Left lung (tissue), 10 donors: ENCODE measurements around the gene CNMD. TPM values are rescaled to one million over a fixed set of nuclear protein-coding genes. Genes with fewer than 3 reads are reported as not detected.

Experiments used
- ATAC-seq: fragments of 200-7000 bp; cut with Tn5 transposase; one replicate; pipeline ENCODE4 v1.9.1; 2020; ENCODE audit warnings: moderate library complexity
- DNase-seq, 4 donors: peaks; one replicate each; pipeline ENCODE4 v3.0.0-alpha.2; 2013 to 2020
- H3K27ac ChIP-seq, 2 donors: fragments of 200-600 bp; sonication (generic) in 1 of 2; one replicate each; pipeline versions ENCODE4 v1.5.0 to v1.8.0; 2020 to 2021
- H3K27me3 ChIP-seq, 2 donors: fragments of 200-600 bp; sonication (generic) in 1 of 2; one replicate each; pipeline versions ENCODE4 v1.5.0 to v1.8.0; 2020 to 2021
- H3K36me3 ChIP-seq, 2 donors: fragments of 200-600 bp; sonication (generic) in 1 of 2; one replicate each; pipeline versions ENCODE4 v1.5.0 to v1.8.0; 2020 to 2021
- H3K4me1 ChIP-seq, 2 donors: fragments of 200-600 bp; one replicate each; pipeline ENCODE4 v1.8.0; 2021
- H3K4me3 ChIP-seq, 2 donors: fragments of 200-600 bp; sonication (generic) in 1 of 2; one replicate each; pipeline versions ENCODE4 v1.5.0 to v1.8.0; 2020 to 2021; ENCODE audit warnings: mild to moderate bottlenecking in 1 of 2
- H3K9me3 ChIP-seq, 2 donors: fragments of 200-600 bp; sonication (generic) in 1 of 2; one replicate each; pipeline versions ENCODE4 v1.5.0 to v1.8.0; 2020 to 2021
- intact Hi-C, 2 donors: fragments of 100-400 bp; cut with DNase I; formaldehyde crosslinking; loops; one replicate each; pipeline versions ENCODE4 v1.11.2 to v1.14.2; 2022
- polyA plus RNA-seq, 6 donors: library from polyadenylated mRNA; unstranded; fragments of 120-200 nt; gene quantifications; one replicate each; pipeline ENCODE4 v1.2.1, GENCODE V29; 2013; ENCODE audit not compliant: insufficient read length in 6 of 6
- total RNA-seq, 2 donors: library from RNA; stranded (reverse); fragmentation: NEBNext Ultra II Directional; extraction: Animal tissue kit (Norgen Biotek cat#: 25700); gene quantifications; one replicate each; pipeline ENCODE4 v1.2.1, GENCODE V29; 2021
- TF ChIP-seq, protein P1 (sequence below), 2 donors: fragments of 200-600 bp; sonication (generic) in 1 of 2; IDR thresholded peaks; one replicate each; pipeline versions ENCODE4 v1.5.0 to v1.8.0; 2021; ENCODE audit warnings: antibody characterized with exemption in 2 of 2
- donor health status: DM: no; HTN: yes; CAD: no.
- donor health status: DM: no; HTN: no; CAD: no.

CNMD gene
- total and polyA plus RNA-seq, 8 donors = 5.1 to 9.6 (median 7.2) TPM; not detected in 2

DNA sequence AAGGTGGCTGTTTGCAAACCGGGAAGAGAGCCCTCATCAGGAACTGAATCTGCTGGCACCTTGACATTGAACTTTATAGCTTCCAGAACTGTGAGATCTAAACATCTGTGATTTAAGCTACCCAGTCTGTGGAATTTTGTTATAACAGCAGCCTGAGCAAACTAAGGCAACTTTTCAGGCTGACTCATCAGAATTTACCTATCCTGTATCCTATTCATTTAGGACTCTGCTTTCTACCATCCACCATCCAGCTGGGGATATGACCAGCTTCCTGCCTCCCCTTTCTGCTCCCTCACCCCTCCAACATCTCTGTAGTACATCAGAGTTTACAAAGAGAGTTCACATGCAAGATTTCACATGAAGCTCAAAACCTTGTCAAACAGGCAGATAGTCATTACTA lies 11.1 kb upstream of the CNMD start:
- Histone ChIP-seq H3K9me3 (no peaks in the 10 kb centered on the region), H3K27ac (no peak overlapping the region), H3K4me3 (no peak overlapping the region), H3K36me3 (no peaks in the 10 kb centered on the region), H3K4me1 (no peaks in the 10 kb centered on the region), H3K27me3 (peaks cover 0 to 9% of the 10 kb centered on the region in 2 donors)
- ATAC-seq = no peak
- intact Hi-C loops = no loop called here
- TF ChIP-seq, protein P1, sequence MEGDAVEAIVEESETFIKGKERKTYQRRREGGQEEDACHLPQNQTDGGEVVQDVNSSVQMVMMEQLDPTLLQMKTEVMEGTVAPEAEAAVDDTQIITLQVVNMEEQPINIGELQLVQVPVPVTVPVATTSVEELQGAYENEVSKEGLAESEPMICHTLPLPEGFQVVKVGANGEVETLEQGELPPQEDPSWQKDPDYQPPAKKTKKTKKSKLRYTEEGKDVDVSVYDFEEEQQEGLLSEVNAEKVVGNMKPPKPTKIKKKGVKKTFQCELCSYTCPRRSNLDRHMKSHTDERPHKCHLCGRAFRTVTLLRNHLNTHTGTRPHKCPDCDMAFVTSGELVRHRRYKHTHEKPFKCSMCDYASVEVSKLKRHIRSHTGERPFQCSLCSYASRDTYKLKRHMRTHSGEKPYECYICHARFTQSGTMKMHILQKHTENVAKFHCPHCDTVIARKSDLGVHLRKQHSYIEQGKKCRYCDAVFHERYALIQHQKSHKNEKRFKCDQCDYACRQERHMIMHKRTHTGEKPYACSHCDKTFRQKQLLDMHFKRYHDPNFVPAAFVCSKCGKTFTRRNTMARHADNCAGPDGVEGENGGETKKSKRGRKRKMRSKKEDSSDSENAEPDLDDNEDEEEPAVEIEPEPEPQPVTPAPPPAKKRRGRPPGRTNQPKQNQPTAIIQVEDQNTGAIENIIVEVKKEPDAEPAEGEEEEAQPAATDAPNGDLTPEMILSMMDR (IDR thresholded peaks at IDR 0.05) = no peak
- no peak for DNase-seq

GRCh38 chr13:52749419-52749818 lies 9.8 kb upstream of the CNMD start:
- H3K4me1 ChIP-seq = no peaks in the 10 kb centered on the region
- H3K27ac ChIP-seq = no peak overlapping the region
- intact Hi-C loops = no loop called here
- no peak overlapping the region for H3K4me3 ChIP-seq
- peaks cover 0 to 9% of the 10 kb centered on the region in 2 donors for H3K27me3 ChIP-seq
- DNase-seq (no peak), ATAC-seq (no peak)
- H3K36me3 ChIP-seq = no peaks in the 10 kb centered on the region
- H3K9me3 ChIP-seq = no peaks in the 10 kb centered on the region
- TF ChIP-seq, protein P1 (IDR thresholded peaks at IDR 0.05) = no peak

GRCh38 chr13:52746141-52746540 lies 6.5 kb upstream of the CNMD start:
- no peaks in the 10 kb centered on the region for H3K9me3 ChIP-seq
- no peaks in the 10 kb centered on the region for H3K36me3 ChIP-seq
- H3K27me3 ChIP-seq = peaks cover 0 to 15% of the 10 kb centered on the region in 2 donors
- intact Hi-C loops = no loop called here
- H3K4me1 ChIP-seq = no peaks in the 10 kb centered on the region
- no peak for ATAC-seq
- TF ChIP-seq, protein P1 (IDR thresholded peaks at IDR 0.05) = no peak
- no peak overlapping the region for H3K27ac ChIP-seq
- H3K4me3 ChIP-seq = no peak overlapping the region
- no peak for DNase-seq

GRCh38 chr13:52744842-52745375 lies 5.3 kb upstream of the CNMD start:
- TF ChIP-seq, protein P1 (IDR thresholded peaks at IDR 0.05) = no peak
- peak in 1 of 4 donors; percentile 38 for DNase-seq
- intact Hi-C loops = no loop called here

GRCh38 chr13:52743988-52744387 lies 4.4 kb upstream of the CNMD start:
- Histone ChIP-seq H3K9me3 (no peaks in the 10 kb centered on the region), H3K36me3 (no peaks in the 10 kb centered on the region), H3K27ac (no peak overlapping the region), H3K27me3 (peaks cover 8 to 33% of the 10 kb centered on the region in 2 donors), H3K4me3 (no peak overlapping the region), H3K4me1 (peaks cover 0 to 4% of the 10 kb centered on the region in 2 donors)
- DNase-seq (no peak), ATAC-seq (no peak)
- TF ChIP-seq, protein P1 (IDR thresholded peaks at IDR 0.05) = no peak
- intact Hi-C loops = no loop called here

More at GRCh38 chr13:52744842-52745375, 5.3 kb upstream of the CNMD start:
- Histone ChIP-seq H3K27me3 (peaks cover 0 to 24% of the 10 kb centered on the region in 2 donors), H3K36me3 (no peaks in the 10 kb centered on the region), H3K4me1 (no peaks in the 10 kb centered on the region), H3K9me3 (no peaks in the 10 kb centered on the region), H3K27ac (no peak overlapping the region), H3K4me3 (no peak overlapping the region)
- no peak for ATAC-seq
